NCI-H146 treated with DMSO at 0.1 percent for 48 hours (cell line): ENCODE data around the gene MB.
"Not testable (repeated sequence)": the region's sequence is repeated elsewhere in the genome, so short reads cannot be mapped to it uniquely, and the experiment has no call there.

Experiments
- DNase-seq: peaks from one replicate; lab custom pipeline; 2025; ENCODE audit not compliant: unreplicated experiment; lab: John Stamatoyannopoulos, UW

The MB gene

DNA sequence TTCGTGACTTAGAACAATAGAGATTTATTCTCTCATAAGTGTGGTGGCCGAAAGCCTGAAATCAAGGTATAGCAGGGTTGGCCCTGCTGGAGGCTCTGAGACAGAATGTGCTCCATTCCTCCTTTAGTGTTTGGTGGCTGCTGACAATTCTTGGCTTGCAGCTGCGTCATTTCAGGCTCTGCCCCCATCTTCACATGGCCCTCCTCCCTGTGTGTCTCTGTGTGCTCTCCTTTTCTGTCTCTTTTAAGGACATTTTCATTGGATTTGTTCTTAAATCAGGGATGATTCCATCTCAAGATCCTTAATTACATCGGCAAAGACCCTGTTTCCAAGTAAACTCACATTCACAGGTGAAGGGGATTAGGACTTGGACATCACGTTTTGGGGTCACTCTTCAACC lies 20.9 kb upstream of the MB start:
- no peak for DNase-seq

DNA sequence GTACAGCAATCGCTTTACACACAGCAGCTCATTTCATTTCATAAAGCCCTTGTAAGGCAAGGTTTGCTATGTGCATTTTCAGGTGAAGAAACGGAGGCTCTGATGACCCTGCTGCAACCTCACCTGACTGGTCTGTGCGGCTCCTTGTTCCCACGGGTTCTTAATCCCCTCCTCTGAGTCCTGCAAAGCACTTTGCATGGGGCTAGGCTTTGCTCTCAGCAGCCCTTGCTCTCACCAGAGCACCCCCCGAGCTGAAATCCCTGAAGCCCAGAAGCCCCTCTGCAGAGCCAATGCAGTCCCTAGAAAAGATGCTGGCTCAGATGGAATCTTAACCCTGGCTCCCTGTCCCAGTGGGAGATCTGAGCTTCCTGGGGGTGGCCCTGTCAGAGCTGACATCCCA lies 20.1 kb upstream of the MB start:
- no peak for DNase-seq

GRCh38 chr22:35634943-35635540 lies 17.9 kb upstream of the MB start:
- DNase-seq, result no peak

DNA sequence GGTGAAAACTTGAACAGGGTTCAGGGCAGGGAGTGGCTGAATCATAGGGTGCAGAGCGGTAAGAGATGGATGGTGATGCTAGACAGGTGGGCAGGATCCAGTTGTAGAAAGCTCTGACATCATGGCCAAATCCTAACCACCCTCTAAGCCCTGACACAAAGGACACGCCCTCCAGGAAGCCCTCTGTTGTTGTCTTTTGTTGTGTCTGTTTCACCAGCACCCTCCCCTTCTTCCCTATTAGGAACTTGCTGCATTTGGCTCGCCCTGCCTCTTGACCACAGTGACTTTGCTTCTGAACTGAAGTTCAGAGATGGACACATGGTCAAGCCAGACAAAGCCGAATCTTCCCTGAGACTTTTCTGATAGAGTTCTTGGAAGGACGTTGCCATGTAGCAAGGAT lies 16.9 kb upstream of the MB start:
- DNase-seq, result no peak

- DNase-seq, result no peak
Observed at GRCh38 chr22:35633520-35633919, 16.4 kb upstream of the MB start.

DNA sequence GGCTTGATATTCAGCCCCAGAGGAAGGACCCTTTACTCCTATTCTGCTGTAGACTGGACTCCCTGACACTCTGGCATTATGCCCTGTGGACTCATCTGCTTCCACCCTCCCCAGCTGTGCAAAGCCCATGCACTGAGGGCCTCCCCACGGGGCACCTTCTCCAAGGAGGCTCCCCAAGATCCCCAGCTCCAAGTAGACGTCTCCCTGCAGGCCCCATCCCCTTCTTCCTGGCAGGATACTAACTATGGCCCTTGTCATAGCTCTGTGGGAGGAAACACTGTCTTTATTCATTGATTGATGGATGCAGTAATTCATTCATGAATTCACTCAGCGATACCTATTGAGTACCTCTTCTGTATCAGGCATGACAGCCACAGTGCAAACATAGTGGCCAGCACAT lies 15.8 kb upstream of the MB start:
- no peak for DNase-seq

DNA sequence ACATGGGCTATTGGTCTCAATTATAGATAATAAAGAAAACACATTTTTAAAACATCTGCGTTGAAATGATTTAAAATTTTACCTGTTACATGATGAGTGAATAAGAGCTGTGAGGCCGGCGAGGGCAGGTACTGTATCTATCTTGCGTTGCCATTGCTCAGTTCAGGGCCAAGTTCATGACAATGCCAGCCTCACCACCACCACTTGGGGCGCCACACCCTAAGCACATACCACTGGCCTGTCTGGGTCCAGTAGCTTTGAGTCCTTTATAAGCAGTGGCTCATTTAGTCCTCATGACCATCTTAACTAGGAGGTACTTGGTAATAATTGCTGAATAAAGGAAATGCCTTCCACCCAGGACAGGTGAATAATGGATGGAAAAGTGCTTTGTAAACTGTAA lies 14.5 kb upstream of the MB start:
- DNase-seq, result peak; percentile 2

DNA sequence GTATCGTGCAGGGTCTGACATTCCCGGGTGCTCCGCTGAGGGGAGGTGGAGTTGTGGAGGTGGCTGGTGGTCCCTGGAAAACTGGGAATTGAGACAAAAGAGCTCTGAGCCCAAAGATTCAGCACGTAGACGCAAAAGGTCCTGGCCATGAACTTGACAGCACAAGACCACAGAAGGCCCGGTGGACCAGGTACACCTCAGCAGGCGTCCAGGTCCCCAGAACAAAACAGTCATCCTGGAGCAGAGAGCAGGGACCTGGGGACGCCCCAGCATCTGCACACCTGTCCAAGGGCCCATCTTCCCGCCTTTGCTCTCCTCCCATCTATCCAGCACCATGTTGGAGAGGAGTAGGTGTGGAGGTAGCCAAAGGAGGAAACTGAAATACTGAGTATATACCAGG lies 13.8 kb upstream of the MB start:
- no peak for DNase-seq

- DNase-seq, result no peak
Observed at GRCh38 chr22:35630387-35630793, 13.3 kb upstream of the MB start.

DNA sequence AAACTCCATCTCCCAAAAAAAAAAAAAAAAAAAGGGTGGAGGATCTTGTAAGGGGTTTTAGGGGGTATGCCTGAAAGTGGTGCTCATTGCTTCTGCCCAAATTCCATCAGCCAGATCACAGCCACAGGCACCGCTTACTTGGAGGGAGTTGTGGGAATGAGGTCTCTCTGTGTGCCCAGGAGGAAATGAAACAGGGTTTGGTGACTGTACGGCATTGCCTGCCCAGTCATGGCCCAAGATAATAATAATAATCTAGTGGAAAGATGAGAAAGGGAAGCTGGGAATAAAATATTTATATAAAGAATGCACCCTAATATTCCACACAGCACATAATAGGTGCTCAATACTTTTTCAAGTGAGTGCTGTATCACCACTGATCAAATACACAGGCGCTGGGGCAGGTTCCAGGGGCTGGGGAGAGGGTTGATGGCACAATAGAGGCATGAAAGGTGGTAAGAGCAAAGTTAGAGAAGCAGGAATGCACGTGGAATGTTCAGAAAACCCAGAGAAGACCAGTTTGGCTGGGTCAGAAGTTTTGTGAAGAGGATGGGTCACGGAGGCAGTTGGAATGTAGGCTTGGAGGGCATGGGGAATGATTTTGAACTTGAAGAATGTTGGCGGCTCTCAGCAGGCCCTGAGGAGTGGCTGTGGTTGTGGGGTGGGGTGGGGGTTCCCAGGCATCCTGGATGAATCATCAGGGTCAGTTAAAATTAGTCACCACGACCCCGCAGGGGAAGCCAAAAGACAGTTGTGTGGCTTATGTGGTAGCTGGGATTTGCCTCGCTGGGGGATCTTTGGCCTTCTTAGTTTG lies 12.5 kb upstream of the MB start:
- DNase-seq, result no peak

DNA sequence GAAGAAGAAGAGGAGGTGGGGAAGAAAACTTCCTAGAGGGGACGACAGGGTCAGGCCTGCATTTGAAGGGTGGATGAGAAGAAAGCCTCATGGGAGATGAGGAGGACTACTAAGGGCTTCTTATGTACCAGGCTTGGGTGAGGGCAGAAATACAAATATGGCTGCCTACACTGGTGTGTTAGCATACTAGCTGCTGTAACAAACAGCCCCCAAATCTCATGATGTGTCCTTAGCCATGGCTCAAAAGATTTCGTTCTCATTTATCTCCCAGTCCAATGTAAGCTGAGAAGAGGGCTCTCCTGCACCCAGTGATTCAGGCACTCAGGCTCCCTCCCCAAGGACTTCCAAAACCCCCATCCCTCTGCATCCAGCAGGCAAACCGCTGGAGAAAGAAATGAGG lies 11.6 kb upstream of the MB start:
- no peak for DNase-seq

DNA sequence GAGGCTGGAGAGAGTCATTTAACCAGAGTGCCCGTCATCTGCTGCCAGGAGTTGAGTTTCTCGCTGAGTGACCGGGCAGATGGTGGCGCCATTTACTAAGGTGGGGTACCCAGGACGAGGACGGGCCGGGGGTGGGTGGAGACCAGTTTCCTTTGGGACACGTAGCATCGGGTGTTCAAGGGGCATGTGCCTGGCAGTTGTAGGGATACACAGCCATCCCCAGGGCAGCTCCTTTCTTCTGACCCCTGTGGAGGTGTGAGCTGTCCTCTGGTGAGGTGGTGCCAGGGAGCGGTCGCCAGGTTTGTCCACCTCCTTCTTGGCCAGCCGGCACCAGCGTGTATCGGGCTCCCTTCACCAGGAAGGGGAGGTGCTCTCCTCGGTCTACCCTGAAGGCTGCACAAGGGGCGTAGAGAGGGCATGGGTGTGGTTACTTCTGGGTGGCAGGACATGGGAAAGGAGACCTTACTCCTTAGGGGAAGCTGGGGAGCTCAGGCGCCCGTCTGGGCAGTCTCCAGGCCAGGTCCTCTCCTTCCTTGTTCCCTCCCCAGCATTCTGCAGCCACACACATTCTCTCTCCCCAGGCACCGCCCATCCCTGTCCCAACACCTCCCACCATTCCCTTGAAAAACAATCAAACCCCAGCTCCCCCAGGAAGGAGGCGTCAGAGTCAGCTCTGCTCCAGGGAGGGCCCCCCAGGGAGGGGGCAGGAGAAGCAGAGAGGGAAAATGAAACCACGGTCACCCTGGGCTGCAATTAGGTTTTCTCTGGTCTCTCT lies 10.3 kb upstream of the MB start:
- peak; percentile 59 for DNase-seq

DNA sequence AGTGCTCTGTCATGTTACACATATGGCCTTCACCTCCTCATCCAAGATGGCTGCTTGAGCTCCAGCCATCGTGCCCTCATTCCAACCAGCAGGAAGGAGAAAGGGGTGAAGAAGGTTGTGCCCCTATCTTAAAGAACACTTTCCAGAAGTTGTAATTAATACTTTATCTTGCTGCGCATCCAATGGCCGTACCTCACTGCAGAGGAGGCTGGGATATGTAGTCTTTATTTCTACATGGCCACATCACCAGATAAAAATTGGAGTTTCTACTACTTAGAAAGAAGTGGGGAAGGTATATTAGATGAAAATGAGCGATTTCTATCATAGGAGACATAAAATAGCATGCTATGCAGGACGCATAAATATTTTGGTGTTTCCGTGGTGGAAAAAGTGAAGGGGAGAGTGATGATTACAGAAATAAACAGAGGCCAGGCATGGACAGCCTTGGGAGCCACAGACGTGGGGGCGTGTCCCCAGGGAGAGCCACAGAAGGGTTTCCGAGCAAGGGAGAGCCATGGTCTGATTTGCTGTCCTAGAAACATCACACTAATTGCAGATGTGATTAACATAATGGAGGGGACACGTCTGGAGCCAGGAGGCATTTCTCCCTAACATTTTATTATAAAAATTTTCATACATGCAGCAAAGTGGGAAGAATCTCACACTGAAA lies 8.8 kb upstream of the MB start:
- DNase-seq, result peak; percentile 5

DNA sequence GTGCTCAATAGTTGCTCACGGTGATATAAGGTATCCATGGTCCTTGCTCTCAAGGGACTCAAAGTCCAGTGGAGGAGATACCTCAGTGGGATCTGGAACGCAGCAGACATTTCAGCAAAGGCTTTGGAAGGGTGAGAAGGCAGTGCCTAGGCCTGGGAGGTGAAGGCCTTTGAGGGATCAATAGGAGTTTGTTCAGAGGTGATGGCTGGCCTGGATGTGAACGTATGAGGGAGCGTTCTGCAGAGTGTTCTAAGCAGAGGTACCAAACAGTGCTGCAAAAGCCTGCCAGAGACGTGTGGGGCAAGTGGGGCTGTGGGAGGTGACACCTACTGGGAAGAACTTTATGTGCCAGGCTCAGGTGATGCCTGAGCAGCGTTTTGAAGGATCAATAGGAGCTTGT lies 7.4 kb upstream of the MB start:
- DNase-seq, result no peak

DNA sequence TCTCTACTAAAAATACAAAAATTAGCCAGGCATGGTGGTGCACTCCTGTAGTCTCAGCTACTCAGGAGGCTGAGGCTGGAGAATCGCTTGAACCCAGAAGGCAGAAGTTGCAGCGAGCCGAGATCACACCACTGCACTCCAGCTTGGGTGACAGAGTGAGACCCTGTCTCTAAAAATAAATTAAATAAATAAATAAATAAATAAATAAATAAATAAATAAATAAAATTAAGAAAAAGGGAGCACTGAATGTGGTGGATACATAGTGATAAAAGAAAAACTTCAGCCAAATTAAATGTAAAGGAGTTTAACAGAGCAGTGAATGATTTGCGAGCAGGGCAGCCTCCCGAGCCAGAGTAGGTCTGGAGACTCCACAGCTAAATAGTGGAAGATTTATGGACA lies 6.8 kb upstream of the MB start:
- DNase-seq, result not testable (repeated sequence)

GRCh38 chr22:35622191-35622913 lies 5.2 kb upstream of the MB start:
- peak; percentile 6 for DNase-seq

- no peak for DNase-seq
Observed at GRCh38 chr22:35621451-35621850, 4.3 kb upstream of the MB start.

DNA sequence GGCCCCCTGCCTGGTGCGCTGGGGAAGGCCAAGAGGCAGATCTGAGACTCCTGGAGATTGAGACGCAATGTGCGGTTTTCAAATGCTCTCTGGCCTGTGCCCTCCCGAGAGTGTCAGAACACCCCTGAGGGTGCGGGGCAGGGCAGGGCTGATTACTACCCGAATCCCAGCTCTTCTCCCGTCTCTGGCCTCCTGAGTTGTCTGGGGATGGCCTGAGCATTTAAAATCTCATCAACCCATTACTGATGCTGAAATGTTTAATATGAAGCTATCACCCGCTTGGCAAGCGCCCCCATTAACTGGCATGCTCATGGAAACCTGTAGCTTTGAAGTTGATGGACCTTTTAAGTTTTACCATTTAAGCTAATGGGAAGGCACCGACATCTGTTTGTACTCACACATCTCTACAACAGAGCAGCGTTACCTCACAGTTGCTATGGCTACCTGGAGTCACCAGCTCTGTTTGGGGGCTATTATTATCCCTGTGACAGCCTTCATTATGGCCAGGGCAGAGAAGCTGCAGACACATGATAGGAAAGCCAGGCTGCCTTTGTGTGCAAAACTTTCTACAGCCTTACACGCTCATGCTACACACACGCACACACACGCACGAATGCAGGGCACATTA lies 3.6 kb upstream of the MB start:
- DNase-seq, result peak; percentile 4

DNA sequence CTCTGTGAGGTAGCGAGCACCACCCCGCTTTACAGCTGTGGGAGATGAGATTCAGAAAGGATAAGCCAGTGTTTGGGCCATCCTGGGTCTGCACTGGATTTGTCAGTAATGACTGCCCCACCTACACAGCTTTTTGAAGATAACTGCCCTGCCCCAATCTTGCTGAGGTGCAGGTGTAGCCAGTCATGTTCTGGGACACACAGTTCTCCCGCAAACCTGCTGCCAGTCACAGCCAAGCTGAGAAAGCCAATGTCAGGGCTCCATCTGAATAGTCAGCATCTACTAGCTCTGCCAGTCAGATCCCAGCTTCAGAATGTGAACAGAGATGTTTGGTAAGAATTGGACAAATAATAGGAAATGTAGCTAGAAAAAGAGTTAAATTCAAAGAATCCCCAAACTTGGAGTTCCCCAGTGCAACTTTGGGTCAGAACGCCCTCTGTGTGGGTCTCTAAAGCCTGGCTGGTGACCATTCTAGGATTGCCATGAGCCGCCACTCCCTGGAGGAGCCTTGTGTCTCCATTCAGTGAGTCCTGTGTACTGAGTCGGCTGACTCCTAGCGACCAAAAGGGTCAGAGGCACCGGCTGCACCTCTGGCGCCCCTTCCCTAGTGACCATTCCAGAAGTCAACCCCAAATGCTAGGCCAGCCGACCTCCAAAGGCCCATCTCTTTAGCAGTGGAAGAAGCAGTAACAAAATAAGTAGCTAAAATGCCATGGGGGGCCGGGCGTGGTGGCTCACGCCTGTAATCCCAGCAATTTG lies 2.4 kb upstream of the MB start:
- no peak for DNase-seq
